ENCODE measurements around the gene KCNQ1. TPM values are rescaled to one million over a fixed set of nuclear protein-coding genes. Genes with fewer than 3 reads are reported as not detected.

KCNQ1 gene
- total RNA-seq, 4 donors from 2014 or later: 3.2 to 12.7 (median 5.5) TPM

- TF ChIP-seq CTCF (IDR thresholded peaks at IDR 0.05; ENCODE audit: low read depth): no peak
Measured at GRCh38 chr11:2729841-2730240, 285.0 kb downstream of the KCNQ1 start.

GRCh38 chr11:2730272-2731129 lies 285.7 kb downstream of the KCNQ1 start:
- no peak for TF ChIP-seq CTCF (IDR thresholded peaks at IDR 0.05; ENCODE audit: low read depth)

- no peak for TF ChIP-seq CTCF (IDR thresholded peaks at IDR 0.05; ENCODE audit: low read depth)
Measured at GRCh38 chr11:2731130-2732125, 286.6 kb downstream of the KCNQ1 start.

DNA sequence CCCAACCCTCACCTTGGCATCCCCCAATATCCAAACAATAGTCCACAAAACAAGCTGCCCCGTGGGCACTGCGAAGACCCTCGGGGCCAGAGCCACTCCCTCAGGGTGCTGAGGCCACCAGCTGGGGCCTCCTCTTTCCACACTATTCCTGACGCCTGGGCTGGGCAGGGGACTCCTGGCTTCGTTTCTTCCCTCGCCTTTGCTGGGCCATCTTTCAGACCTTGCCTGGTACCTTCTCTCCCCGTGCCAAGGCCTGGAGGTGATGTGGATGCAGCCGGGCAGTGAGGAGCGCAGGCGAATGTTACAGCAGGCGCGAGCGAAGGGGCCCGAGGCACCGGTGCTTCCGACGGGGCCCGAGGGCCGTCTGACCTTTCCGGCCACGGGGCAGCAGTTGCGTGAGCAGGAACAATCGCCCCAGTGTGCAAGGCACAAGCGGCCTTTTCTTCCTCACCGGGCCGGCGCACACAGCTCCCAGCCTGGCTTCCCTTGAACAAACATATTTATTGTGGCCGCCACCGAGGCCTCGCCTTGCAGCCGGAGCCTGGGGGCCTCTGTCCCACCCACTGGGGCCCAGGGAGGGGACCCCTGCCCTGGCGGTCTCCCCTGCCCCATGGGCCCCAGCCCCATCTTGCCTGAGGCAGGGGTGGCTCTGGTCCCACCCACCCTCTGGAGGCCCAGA lies 287.6 kb downstream of the KCNQ1 start:
- TF ChIP-seq CTCF (IDR thresholded peaks at IDR 0.05; ENCODE audit: low read depth): no peak

DNA sequence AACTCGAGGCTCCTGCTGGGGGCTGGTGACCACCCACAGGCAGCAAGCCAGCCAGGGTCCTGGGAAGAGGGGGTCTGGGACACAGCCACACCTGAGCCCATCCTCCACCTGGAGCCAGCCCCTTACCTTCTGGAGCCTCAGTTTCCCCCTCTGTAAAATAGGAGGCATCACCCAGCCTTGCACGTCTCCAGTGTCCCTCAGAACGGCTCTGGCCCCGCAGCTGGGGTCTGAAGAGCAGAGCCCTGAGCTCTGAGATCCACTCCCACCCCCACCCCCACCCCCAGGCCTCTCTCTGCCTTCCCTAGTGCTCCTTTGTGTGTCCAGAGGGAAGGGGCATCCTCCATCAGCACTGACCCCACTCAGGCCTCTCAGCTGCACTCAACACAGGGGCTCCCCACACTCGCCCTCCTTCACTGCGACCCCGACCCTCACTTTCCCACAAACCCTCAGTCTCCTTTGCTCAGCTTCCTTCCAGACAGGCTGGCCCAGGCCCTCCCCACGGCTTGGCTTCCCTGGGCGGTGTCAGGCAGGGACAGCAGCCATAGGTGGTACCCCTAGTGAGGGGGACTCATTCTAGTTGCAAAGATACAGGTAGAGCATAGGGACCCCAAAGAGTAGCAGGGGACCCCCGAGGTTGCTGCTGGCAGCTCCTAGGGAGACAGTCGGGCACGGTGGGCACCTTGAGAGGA lies 288.3 kb downstream of the KCNQ1 start:
- no peak for TF ChIP-seq CTCF (IDR thresholded peaks at IDR 0.05; ENCODE audit: low read depth)

DNA sequence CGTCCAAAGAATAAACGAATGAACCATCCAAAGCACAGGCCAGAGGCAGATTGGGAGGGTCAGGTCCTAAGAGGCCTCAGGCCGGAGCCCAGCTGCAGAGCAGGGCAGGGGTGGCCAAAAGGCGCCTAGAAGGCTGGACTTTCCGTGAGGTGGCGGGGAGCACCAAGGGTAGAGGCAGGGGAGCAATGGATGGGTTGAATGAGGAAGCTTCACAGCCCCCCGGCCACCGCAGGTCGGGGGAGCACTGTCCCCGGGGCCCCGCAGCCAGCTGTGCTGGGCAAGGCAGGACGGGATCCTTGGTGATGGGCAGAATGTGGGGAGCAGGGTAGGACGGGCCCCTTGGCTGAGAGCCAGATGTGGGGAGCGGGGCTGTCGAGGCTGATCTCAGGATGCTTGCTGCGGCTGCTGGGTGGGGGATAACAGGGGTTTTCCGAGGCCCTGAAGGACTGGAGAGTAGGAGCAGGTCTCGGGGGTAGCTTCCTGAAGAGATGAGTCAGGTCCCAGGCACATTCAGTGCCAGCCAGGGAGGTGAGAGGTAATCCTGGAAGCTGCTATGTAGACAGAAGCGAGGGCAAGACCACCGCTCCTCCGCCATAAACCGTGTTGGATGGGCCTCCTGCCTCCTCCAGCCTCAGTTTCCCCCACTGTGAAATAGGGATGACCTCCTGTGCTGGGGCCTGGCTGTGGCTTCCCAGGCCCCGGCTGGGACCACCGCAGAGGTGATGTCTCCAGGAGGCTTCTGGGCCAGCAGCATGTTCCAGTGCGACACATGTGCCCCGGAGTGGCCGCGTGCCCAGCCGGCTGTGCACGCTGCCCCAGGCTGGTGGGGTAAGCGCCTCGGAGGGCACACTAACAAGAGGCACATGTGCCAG lies 289.6 kb downstream of the KCNQ1 start:
- TF ChIP-seq CTCF (IDR thresholded peaks at IDR 0.05; ENCODE audit: low read depth): no peak
